ENCODE results near the gene MBOAT2.

GRCh38 chr2:8888963-8889362 lies 114.5 kb downstream of the MBOAT2 start:
- TF ChIP-seq CTCF (IDR thresholded peaks at IDR 0.05) (no peak), POLR2A (IDR thresholded peaks at IDR 0.05) (no peak)
